ENCODE measurements around the gene IGHMBP2. TPM values are rescaled to one million over a fixed set of nuclear protein-coding genes. Genes with fewer than 3 reads are reported as not detected.
"Not testable (repeated sequence)": the region's sequence is repeated elsewhere in the genome, so short reads cannot be mapped to it uniquely, and the experiment has no call there.

Gene IGHMBP2
- total RNA-seq, 1 donor from 2014 or later: 28.3 TPM

DNA sequence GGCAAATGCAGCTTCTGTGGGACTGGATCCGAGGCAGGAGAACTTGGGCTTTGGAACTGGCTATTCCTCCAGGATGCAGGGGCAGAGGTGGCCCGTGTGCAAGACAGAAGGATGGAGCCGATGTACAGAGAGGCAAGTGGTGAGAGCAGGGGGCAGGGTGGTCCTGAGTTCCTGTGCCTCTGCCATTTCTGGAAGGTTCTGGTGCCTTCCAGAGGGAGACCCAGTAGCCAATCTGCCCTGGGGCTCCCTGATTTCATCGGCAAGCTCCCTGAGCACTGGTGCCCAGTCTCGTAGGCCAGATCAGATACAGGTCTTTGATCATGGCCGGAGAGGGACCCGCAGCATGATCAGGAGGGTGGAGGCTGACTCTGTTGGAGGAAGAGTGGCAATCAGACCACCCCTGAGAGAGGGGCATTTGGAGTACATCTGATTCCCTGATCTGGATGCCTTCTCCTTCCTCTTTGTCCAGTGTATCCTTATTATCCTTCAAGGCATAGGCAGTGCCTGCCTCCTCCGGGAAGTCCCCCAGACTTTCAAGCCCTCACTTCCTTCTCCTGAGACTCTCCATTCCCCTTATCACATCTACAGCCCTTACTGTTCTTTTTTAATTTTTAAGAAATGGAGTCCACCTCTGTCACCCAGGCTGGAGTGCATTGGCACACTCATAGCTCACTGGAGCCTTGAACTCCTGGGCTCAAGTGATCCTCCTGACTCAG lies 67.4 kb downstream of the IGHMBP2 start:
- H3K27me3 Mint-ChIP-seq (ENCODE audit: low read depth): no peaks in the 10 kb centered on the region
- no peaks in the 10 kb centered on the region for H3K9me3 Mint-ChIP-seq
- TF ChIP-seq, protein P1, sequence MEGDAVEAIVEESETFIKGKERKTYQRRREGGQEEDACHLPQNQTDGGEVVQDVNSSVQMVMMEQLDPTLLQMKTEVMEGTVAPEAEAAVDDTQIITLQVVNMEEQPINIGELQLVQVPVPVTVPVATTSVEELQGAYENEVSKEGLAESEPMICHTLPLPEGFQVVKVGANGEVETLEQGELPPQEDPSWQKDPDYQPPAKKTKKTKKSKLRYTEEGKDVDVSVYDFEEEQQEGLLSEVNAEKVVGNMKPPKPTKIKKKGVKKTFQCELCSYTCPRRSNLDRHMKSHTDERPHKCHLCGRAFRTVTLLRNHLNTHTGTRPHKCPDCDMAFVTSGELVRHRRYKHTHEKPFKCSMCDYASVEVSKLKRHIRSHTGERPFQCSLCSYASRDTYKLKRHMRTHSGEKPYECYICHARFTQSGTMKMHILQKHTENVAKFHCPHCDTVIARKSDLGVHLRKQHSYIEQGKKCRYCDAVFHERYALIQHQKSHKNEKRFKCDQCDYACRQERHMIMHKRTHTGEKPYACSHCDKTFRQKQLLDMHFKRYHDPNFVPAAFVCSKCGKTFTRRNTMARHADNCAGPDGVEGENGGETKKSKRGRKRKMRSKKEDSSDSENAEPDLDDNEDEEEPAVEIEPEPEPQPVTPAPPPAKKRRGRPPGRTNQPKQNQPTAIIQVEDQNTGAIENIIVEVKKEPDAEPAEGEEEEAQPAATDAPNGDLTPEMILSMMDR (IDR thresholded peaks at IDR 0.05; ENCODE audit: unreplicated experiment): no peak
- H3K4me3 Mint-ChIP-seq: no peak overlapping the region
- no peak for DNase-seq (ENCODE audit: low spot score in 2 of 2, unreplicated experiment in 2 of 2)
- H3K36me3 Mint-ChIP-seq: no peaks in the 10 kb centered on the region
- H3K27ac Mint-ChIP-seq: no peak overlapping the region
- H3K4me1 Mint-ChIP-seq: peaks cover 17% of the 10 kb centered on the region

DNA sequence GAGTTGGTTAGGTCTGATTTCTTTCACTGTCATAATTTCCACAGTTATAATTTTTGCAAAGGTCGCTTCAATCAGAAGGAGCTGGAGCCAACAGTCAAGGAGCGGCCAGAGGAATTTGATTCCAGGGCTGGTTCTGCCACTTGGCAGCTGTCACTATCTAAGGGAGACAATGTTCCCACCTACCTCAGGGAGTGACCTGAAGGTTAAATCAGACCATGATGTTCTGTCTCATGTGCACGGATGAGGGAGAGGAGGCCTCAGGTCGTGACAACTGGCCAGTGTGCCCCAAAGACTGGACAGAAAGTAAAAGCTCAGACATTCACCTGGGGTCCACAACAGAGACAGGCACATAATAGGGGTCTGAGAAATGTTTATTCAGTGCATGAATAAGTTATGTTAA lies 69.5 kb downstream of the IGHMBP2 start:
- TF ChIP-seq, protein P1 (IDR thresholded peaks at IDR 0.05; ENCODE audit: unreplicated experiment): no peak
- H3K9me3 Mint-ChIP-seq: no peaks in the 10 kb centered on the region
- H3K4me3 Mint-ChIP-seq: no peak overlapping the region
- no peak for DNase-seq (ENCODE audit: low spot score in 2 of 2, unreplicated experiment in 2 of 2)
- peak overlapping the region; percentile 62 for H3K27ac Mint-ChIP-seq
- H3K27me3 Mint-ChIP-seq (ENCODE audit: low read depth): no peaks in the 10 kb centered on the region
- peaks cover 22% of the 10 kb centered on the region for H3K4me1 Mint-ChIP-seq
- no peaks in the 10 kb centered on the region for H3K36me3 Mint-ChIP-seq

DNA sequence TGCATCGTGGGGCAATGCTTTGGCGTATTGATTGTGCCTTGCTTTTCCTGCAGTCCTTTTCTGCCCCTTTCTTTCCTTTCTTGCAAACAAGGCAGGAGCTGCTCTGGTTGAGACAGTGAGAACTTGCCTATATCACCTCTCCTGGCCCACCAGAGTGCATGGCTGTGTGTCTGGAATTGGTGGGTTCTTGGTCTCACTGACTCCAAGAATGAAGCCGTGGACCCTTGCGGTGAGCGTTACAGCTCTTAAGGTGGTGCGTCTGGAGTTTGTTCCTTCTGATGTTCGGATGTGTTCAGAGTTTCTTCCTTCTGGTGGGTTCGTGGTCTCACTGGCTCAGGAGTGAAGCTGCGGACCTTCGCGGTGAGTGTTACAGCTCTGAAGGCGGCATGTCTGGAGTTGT lies 70.0 kb downstream of the IGHMBP2 start:
- not testable (repeated sequence) for H3K27ac Mint-ChIP-seq; H3K36me3 Mint-ChIP-seq; H3K27me3 Mint-ChIP-seq (ENCODE audit: low read depth); DNase-seq (ENCODE audit: low spot score in 2 of 2, unreplicated experiment in 2 of 2); H3K4me3 Mint-ChIP-seq; H3K9me3 Mint-ChIP-seq
- H3K4me1 Mint-ChIP-seq: peaks cover 22% of the 10 kb centered on the region

DNA sequence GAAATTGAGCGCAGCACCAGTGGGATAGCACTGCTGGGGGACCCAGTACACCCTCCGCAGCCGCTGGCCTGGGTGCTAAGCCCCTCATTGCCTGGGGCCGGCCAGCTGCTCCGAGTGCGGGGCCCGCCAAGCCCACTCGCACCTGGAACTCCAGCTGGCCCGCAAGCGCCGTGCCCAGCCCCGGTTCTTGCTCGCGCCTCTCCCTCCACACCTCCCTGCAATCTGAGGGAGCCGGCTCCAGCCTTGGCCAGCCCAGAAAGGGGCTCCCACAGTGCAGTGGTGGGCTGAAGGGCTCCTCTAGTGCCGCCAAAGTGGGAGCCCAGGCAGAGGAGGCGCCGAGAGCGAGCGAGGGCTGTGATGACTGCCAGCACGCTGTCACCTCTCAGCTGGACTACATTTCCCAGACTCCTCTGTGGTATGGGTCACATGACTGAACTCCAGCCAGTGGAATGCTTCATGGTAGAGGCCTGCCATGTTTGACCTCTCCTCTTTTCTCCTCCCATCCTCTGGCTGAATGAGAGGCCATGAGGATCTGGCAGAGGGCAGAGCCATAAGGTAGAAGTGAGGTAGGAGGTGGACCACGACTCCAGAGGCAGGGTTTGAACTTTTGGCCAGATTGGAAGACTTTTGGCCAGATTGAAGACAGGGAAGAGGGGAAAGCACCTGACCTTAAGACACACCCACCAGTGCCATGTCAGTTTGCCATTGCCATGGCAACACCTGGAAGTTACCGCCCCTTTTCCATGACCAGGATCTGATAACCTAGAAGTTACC lies 70.9 kb downstream of the IGHMBP2 start:
- Mint-ChIP-seq H3K9me3 (no peaks in the 10 kb centered on the region), H3K27ac (no peak overlapping the region), H3K4me1 (peaks cover 22% of the 10 kb centered on the region), H3K27me3 (ENCODE audit: low read depth) (no peaks in the 10 kb centered on the region), H3K36me3 (no peaks in the 10 kb centered on the region), H3K4me3 (no peak overlapping the region)
- DNase-seq (ENCODE audit: low spot score in 2 of 2, unreplicated experiment in 2 of 2): no peak
- TF ChIP-seq, protein P1 (IDR thresholded peaks at IDR 0.05; ENCODE audit: unreplicated experiment): no peak

DNA sequence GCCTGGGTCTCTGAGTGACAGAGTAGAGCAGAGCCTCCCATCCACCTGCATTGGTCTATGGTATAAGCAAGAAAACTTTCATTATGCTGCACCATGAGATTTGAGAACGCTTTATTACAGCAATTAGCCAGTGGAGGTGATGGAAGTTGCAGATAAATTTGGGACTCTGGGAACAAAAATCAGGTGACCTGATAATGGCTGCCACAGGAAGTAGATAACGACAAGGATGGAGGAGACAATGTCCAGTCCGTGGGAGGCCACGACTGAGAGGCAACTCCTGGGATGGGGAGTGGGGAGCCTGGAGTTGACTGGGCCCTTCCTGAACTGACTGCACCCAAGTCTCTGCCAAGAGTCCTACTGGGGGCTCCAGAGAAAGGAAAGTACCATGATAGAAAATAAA lies 72.4 kb downstream of the IGHMBP2 start:
- TF ChIP-seq, protein P1 (IDR thresholded peaks at IDR 0.05; ENCODE audit: unreplicated experiment): no peak
- DNase-seq (ENCODE audit: low spot score in 2 of 2, unreplicated experiment in 2 of 2): no peak
- H3K4me3 Mint-ChIP-seq: no peak overlapping the region

DNA sequence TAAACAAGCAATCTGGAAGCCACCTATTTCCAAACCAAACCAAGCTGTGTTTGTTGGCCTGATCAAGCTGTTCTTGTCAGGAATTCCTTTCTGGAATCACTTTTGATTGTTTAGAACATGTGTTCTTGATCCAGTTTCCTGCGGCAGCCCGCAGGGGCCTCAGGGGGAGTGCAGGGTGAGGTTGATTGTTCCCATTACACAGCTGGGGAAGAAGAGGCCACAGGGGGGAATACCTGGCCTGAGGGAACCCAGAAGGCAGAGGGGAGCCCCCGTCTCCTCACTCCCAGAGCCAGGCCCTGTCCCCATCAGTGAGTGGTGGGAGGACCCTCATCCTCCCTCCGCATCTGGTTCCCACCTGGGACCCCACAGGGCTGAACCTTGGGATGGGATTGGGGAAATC lies 72.9 kb downstream of the IGHMBP2 start:
- Mint-ChIP-seq H3K27ac (no peak overlapping the region), H3K36me3 (no peaks in the 10 kb centered on the region), H3K4me3 (no peak overlapping the region), H3K9me3 (no peaks in the 10 kb centered on the region), H3K27me3 (ENCODE audit: low read depth) (no peaks in the 10 kb centered on the region), H3K4me1 (peaks cover 22% of the 10 kb centered on the region)
- TF ChIP-seq, protein P1 (IDR thresholded peaks at IDR 0.05; ENCODE audit: unreplicated experiment): no peak
- DNase-seq (ENCODE audit: low spot score in 2 of 2, unreplicated experiment in 2 of 2): no peak

More for the DNA sequence above, 72.4 kb downstream of the IGHMBP2 start:
- Mint-ChIP-seq H3K27me3 (ENCODE audit: low read depth) (no peaks in the 10 kb centered on the region), H3K4me1 (peaks cover 22% of the 10 kb centered on the region), H3K36me3 (no peaks in the 10 kb centered on the region), H3K9me3 (no peaks in the 10 kb centered on the region), H3K27ac (no peak overlapping the region)
